Activated CD4-positive, alpha-beta T cell treated with anti-CD3 and anti-CD28 coated beads, Interleukin-2, amount 50 U/mL, for 16 hours (primary cell): ENCODE data around the gene SORCS2.
"Not testable (repeated sequence)": the region's sequence is repeated elsewhere in the genome, so short reads cannot be mapped to it uniquely, and the experiment has no call there.

ENCODE experiments used
- DNase-seq: peaks from one replicate; pipeline ENCODE4 v3.0.0-alpha.2; 2020

Gene SORCS2

DNA sequence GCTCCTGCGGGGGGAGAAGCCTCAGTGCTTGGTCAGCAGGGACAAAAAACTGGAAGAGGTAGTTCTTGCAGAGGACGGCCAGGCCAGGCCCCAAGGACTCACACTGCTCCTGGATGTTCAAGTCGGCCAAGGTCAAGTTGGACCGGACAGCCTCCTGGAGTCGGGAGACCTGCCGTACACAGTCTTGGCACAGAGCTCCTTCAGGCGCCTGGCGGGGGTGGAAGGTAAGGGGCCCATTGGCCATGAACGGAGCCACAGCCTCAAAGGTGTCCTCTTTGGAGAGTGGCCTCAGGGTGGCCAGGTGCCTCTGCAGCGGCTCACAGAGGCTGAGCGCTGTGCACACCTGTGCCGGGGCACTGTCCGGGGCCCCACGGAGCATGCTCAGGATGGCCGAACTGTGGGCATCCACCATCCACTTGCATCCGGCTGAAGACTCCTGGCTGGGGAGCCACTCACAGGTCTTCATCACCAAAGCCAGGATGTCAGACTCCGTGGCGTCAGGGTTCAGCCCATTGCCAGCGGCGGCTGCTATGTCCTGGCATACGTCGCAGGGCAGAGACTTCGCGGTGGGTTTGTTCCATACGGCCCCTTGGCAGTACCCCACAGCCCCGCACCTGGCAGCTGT, 241.9 kb downstream of the SORCS2 start:
- DNase-seq, result no peak

DNA sequence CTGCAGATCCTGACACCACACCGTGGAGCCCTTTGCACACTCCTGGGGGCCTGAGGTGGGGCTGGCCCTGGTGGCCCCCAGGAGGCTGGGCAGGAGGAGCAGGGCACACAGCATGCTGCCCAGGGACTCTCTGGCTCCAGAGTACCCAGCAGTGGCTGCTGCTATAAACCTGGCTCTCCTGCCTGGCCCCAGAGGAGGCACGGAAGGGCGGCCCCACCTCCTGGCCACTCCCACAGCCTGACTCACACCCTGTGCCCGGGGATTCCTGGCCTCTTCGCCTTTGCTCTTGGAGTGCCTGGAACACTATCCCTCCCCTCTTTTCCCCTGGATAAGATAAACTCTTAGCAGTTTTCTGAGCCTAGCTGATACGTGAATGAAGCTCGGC, 242.4 kb downstream of the SORCS2 start, which contains the start of gene PSAPL1:
PSAPL1 (minus strand) TSS at position 165 of the 385 bp plus-strand sequence; CDS start at position 114, 51 bp downstream.
- DNase-seq, result no peak

GRCh38 chr4:7435471-7436061, 243.2 kb downstream of the SORCS2 start:
- no peak for DNase-seq

DNA sequence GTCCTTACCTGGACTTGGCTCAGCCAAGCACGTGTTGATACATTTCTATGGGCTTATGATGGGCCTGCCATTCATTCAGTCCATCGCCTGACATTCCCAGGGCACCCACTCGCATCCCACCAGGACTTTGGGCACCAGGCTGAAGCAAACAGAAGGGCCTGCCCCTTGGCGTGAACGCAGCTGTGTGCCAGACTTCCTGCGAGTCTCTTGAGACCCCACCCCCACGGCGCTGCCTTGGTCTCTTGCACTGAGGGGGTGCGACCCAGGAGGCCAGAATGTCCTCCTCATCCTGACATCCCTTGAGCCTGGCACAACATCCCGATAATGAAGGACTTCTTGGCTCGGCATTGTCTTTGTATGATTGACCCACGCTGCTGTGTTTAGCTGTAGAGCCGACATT, 243.9 kb downstream of the SORCS2 start:
- no peak for DNase-seq

- no peak for DNase-seq
Measured at GRCh38 chr4:7439699-7440098, 247.4 kb downstream of the SORCS2 start.

GRCh38 chr4:7441201-7441600, 248.9 kb downstream of the SORCS2 start:
- DNase-seq, result no peak

GRCh38 chr4:7442574-7443162, 250.3 kb downstream of the SORCS2 start:
- no peak for DNase-seq

GRCh38 chr4:7444314-7444713, 252.0 kb downstream of the SORCS2 start:
- no peak for DNase-seq

DNA sequence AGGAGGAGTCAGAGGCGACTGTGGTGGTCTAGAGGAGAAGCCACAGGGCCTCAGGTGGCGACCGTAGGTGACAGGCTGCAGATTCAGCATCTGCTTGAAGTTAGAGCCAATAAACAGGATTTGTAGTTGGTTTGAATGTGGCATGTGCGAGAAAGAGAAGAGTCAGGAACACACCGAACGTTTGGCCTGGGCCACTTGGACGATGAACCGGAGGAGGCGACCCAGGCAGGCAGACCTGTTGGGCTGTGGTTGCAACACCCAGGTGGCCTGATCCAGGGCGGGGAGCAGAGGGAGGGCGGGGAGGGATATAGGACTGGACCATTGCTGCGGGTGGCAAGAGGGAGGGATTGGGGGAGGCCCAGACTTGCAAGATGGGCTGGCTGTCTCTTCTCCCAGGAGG, 252.4 kb downstream of the SORCS2 start:
- DNase-seq, result no peak

GRCh38 chr4:7447236-7447635, 254.9 kb downstream of the SORCS2 start:
- DNase-seq, result no peak

DNA sequence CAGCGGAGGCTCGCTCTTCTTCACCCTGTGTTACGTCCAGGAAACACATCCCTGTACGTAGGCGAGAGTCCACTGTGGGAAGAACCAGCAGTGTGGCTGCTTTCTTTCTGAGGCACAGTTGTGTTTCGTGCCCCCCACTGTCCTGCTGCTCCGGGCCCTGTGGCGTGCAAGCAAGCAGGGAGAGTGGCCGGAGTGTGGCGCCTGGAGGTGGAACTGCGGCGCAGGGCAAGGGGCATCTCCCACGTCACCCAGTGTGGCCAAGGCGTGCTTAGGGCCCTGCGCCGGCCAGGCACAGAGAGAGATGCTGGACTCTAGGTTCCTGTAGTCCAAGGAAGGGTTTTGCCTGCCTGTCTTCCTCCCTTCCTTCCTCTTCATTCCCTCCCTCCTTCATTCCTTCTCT, 255.7 kb downstream of the SORCS2 start:
- DNase-seq, result no peak

DNA sequence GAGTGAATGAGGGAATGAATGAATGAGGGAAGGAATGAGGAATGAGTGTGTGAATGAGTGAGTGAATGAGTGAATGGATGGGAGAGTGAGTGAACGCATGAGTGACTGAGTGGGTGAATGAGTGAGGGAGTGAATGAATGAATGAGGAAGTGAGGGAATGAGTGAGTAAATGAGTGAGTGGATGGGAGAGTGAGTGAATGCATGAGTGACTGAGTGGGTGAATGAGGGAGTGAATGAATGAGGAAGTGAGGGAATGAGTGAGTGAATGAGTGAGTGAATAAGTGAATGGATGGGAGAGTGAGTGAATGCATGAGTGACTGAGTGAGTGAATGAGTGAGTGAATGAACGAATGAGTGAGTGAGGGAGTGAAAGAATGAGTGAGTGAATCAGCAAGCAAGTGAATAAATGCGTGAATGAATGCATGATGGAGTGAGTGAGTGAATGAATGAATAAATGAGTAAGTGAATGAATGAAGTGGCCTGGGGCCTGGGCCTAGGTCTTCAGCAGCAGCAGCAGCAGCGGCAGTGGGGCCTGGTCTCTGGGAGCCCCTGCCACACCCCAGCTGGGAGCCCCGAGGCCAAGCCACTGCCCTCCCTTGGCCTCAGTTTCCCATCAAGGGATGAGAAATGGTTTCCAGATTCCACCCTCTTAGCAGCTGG, 258.6 kb downstream of the SORCS2 start:
- no peak for DNase-seq

DNA sequence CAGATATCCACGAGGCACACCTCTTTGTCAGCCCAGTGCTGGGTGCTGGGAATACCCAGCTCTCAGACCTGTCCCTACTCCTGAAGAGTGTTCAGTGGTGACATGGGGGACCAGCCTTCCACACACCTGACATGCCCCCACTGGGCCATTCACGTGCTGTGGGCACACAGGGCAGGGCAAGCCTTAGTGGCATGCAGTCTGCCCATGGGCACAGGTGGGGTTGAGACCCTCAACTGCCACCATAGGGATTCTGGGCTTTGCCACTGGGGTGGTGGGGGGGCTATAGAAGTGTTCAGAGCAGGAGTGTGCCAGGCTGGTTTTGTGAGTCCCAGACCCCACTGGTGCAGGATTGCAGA, 259.1 kb downstream of the SORCS2 start:
- no peak for DNase-seq

GRCh38 chr4:7451800-7452199, 259.5 kb downstream of the SORCS2 start:
- DNase-seq, result no peak

GRCh38 chr4:7452802-7453201, 260.5 kb downstream of the SORCS2 start:
- not testable (repeated sequence) for DNase-seq

- DNase-seq, result no peak
Measured at GRCh38 chr4:7457201-7458065, 265.1 kb downstream of the SORCS2 start.

DNA sequence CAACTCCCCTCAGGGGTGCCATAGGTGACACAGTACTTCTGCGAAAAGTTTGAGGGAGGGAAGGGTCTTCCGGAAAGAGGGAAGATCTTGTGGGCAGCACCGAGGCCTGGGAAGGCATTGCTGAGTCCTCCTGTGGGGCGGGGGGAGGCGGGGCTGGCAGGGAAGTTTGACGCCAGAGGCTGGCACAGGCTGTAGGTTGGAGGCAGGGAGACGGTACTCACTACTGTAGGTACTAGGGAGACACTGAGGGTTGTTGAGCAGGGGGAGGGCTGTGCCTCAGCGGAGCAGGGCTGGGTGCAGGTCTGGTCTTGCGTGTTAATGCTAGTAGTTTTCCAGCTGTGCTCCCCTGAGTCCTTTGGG, 265.7 kb downstream of the SORCS2 start:
- DNase-seq, result no peak

DNA sequence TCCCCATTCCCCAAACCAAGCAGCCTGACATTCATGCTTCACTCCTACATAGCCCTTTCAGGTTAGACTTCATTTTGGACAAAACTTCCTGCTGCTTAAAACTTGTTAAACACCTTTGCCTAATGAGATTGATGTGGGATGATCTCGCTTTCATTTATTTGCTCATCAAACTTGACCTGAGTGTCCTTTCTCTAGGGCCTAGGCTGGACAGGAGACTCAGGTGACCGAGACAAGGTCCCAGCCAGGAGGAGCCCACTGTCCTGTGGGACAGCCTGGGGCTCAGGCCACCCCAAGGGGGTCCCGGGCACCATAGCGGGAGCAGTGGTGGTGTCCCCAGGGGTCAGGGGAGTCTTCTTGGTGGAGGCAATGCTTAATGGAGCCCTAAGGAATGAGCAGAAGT, 266.1 kb downstream of the SORCS2 start:
- DNase-seq, result no peak

DNA sequence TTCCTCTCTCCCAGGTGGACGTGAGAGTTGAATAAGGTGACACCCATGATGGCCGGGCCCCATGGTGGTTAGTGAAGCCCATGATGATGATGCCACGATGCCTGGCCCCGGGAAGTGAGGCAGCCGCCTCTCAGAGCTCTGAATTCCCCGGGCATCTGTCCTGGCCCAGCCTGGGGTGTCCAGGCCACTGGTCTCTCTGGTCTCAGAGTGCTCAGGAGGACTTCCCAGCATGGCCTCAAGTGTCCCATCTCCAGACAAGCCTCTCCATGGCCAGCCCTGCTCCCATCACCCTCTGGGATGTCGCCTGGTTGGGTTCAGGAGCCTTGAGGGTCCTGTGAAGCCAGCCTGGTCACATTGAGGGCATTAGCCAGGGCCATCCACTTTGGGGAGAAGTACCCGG, 267.1 kb downstream of the SORCS2 start:
- DNase-seq, result no peak

GRCh38 chr4:7460566-7460965, 268.2 kb downstream of the SORCS2 start:
- no peak for DNase-seq

DNA sequence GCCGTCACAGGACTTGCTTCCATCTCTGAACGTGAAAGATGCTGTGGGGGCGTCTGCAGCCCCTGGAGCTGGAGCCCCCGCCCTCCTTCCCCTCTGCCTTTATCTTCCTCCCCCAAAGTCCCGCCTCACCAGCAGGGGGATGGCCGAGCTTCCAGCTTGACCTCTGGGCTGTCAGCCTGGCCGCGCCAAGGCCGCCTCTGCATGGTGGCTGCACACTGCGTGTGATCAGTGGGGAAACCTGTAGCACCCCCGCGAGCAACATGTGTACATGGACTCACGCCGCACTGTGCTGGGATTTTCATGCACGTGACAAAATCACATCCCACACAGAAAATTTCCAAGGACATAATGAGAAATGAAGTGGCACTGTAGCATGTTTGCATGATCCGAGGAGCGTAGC, 268.9 kb downstream of the SORCS2 start:
- DNase-seq, result no peak

- DNase-seq, result no peak
Measured at GRCh38 chr4:7462509-7462971, 270.2 kb downstream of the SORCS2 start.

GRCh38 chr4:7463566-7464258, 271.4 kb downstream of the SORCS2 start:
- no peak for DNase-seq
